Central memory CD4-positive, alpha-beta T cell (primary cell): ENCODE measurements around the gene PHOSPHO1.
"Not testable (repeated sequence)": the region's sequence is repeated elsewhere in the genome, so short reads cannot be mapped to it uniquely, and the experiment has no call there.

Source experiments
- DNase-seq: peaks from one replicate; pipeline ENCODE4 v3.0.0; 2022
- total RNA-seq, 3 experiments: gene quantifications; one replicate each; lab custom pipeline; 2026; lab: John Stamatoyannopoulos, UW

Gene PHOSPHO1, protein sequence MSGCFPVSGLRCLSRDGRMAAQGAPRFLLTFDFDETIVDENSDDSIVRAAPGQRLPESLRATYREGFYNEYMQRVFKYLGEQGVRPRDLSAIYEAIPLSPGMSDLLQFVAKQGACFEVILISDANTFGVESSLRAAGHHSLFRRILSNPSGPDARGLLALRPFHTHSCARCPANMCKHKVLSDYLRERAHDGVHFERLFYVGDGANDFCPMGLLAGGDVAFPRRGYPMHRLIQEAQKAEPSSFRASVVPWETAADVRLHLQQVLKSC
- total RNA-seq, result 0 to 0.19 (median 0.04) reads per million in 3 experiments

DNA sequence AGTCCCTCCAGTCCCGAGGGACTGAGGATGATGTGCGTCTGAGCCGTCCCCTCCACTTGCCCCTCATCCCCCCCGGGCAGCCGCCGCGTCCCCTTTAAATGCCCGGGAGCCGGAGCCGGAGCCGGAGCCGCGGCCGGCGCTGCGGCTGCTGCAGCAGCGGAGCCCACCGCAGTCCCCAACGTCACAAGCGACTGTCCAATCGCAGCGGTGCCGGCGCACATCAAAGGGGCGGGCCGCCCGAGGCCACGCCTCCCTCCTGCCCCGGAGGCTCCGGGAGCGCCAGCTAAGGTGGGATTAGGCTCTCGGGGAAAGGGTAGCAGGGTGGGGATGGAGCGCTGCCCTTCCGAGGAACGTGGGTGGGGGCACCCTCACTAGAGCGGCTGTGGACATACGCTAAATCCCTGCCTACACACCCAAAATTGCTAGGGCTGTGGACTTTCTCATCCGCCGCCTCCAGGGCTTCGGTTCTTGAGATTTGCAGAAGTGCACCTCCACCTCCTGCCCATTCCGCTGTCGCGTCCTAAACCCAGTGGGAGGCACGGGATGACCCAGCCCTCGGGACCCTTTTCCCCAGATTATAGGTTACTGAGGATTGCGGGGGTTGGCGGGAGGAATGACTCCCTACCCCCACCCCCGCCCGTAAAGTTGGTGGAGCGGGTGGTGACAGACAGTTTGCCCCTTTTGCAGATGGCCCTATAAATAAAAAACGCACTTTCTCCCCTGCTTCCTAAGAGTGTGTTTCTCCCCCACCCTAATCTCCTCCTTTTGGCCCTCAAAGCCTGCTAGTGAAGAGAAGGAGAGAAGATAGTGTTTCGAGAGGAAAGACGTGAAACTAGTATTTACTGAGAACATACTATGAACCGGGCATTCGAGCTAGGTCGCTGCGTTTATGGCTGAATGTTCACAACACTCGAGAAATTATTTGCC, at the start of gene PHOSPHO1:
PHOSPHO1 (minus strand) TSS at position 152 of the 927 bp plus-strand sequence. CDS start 4,096 bp downstream, outside the sequence.
- DNase-seq, result peak; percentile 79

- DNase-seq, result no peak
Measured at GRCh38 chr17:49280061-49280460, 49.5 kb upstream of the PHOSPHO1 start.

- DNase-seq, result not testable (repeated sequence)
Measured at GRCh38 chr17:49279263-49280015, 48.9 kb upstream of the PHOSPHO1 start.

- DNase-seq, result no peak
Measured at GRCh38 chr17:49278076-49278475, 47.5 kb upstream of the PHOSPHO1 start.

DNA sequence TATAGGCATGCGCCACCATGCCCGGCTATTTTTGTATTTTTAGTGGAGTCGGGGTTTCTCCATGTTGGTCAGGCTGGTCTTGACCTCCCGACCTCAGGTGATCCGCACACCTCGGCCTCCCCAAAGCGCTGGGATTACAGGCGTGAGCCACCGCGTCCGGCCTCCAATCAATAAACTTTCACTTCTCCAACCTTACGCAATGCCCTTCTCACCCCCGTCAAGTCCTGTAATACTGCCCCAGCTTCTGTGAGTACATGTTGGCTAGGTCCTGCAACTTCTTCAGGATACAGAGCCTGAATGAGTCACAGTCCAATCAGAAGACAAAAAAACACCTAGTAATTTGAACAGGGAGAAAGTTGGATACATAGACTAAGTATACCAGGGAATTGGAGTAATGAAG, 47.1 kb upstream of the PHOSPHO1 start:
- DNase-seq, result no peak

DNA sequence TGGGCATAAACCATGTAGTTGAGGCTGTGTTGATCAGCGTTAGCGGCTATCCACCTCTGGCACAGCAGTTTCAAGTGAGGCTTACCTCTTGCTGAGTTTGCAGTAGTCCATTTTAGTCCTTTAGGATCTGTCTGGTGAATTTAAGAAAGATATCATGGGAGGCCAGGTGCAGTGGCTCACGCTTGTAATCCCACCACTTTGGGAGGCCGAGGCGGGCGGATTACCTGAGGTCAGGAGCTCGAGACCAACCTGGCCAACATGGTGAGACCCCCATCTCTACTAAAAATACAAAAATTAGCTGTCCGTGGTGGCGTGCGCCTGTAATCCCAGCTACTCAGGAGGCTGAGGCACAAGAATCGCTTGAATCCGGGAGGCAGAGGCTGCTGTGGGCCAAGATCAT, 45.4 kb upstream of the PHOSPHO1 start:
- DNase-seq, result not testable (repeated sequence)

DNA sequence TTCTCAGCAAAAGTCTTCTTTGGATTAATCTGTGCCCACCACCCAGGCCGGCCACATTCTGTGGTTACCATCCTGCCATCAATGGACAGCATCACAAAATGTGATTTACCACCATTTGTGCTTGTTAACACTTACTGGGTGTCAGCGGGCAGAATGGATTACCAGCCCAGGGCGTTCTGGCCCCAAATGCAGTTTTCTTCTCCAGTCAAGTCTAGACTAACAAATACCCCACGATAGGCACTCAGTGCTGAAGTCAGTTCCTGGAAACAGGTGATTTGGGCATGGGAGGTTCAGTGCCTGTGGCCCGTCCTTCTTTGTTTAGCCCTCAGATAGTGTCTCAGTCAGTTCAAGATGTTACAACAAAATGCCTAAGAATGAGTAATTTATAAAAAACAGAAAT, 38.8 kb upstream of the PHOSPHO1 start:
- no peak for DNase-seq

- DNase-seq, result no peak
Measured at GRCh38 chr17:49267912-49268311, 37.3 kb upstream of the PHOSPHO1 start.

- DNase-seq, result no peak
Measured at GRCh38 chr17:49266233-49266632, 35.6 kb upstream of the PHOSPHO1 start.

GRCh38 chr17:49261540-49261939, 31.0 kb upstream of the PHOSPHO1 start:
- DNase-seq, result not testable (repeated sequence)

- DNase-seq, result no peak
Measured at GRCh38 chr17:49260817-49261291, 30.3 kb upstream of the PHOSPHO1 start.

- peak; percentile 27 for DNase-seq
Measured at GRCh38 chr17:49260011-49260816, 29.6 kb upstream of the PHOSPHO1 start.

DNA sequence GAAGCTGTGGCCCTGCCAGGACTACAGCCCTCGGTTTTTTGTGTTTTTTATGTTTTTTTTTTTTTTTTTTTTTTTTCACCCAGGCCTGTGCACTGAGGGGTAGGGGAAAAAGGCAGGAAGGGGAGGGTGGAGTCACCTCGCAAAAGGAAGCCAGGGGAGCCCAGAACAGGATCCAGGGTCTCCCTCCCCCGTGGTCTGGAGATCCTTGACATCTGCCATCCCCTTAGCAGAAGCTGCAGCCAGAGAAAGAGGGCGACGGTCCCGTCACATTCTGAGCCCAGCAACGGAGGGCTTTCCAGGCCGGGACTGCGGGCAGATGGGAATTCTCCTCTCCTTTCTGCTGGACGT, 29.1 kb upstream of the PHOSPHO1 start:
- DNase-seq, result no peak

GRCh38 chr17:49258394-49258793, 27.8 kb upstream of the PHOSPHO1 start:
- DNase-seq, result no peak

- no peak for DNase-seq
Measured at GRCh38 chr17:49255125-49255524, 24.5 kb upstream of the PHOSPHO1 start.

- no peak for DNase-seq
Measured at GRCh38 chr17:49254066-49254465, 23.5 kb upstream of the PHOSPHO1 start.

DNA sequence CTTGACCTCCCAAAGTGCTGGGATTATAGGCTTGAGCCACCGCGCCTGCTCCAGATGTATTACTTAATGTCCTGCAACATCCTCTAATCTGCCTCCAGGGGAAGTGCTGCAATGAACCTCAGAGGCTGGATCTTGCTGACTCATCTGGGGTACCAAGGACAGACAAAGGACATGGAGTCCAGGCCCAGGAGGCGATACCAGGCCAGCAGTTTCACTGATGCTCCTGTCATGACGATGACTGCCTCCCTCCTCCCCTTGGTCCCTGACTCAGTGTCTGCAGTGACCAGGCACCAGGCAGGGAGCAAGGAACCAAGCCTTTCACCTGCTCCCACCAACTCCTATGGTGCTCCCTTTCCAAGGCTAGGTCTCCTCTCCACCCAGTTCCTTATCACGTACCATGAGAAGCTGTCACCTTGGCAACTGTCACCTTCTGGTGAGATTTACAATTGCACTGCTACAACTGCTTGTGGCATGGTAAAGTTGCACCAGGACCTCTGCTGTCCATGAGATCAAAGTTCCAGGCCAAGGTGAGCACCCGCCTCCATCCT, 21.6 kb upstream of the PHOSPHO1 start:
- no peak for DNase-seq

DNA sequence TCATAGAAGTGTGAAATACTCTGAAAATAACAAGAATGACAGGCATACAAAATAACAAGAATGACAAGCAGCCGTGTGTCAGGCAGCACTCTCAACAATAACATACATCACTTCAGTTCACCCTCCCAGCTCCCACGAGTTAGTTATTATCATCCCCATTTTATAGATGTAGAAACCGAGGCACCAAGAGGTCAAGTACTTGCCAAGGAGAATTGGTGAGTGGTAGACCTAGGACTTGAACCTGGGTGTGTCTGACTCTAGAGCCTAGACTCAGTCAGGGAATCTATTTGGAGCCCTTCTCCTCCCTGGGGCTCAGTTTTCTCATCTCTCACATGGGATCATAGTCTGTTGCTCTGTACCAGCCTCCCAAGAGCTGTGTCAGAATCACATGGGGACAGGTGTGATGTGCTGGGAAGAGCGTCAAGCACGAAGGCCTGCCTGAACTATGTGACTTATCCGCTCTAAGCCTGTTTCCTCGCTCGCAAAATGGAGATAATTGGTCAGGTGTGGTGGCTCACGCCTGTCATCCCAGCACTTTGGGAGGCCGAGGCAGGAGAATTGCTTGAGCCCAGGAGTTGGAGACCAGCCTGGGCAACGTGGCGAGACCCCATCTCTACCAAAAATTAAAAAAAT, 19.4 kb upstream of the PHOSPHO1 start:
- DNase-seq, result no peak

DNA sequence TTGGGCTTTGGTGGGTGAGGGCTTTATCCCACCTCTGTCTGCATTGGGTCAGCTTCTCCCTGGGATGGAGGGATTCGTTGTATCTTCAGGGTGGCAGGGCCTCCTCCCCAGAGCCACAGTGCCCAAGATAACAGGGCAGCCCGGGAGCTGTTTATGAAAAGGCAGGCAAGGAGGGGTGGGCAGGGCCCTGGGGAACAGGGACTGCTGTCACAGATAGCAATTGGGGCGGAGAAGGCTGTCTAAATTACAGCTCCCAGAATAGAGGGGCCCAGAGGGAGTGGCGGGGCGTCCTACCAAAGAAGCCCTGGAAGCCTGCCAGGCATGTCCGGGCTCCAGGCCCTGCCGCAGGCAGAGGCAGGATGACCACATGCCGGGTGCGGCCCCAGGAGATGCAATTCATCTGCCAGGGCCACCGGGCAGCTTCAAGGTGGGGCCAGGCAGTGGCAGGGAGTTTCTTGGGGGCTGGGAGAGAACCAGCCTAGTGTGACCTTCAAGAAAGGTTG, 18.8 kb upstream of the PHOSPHO1 start:
- DNase-seq, result no peak

DNA sequence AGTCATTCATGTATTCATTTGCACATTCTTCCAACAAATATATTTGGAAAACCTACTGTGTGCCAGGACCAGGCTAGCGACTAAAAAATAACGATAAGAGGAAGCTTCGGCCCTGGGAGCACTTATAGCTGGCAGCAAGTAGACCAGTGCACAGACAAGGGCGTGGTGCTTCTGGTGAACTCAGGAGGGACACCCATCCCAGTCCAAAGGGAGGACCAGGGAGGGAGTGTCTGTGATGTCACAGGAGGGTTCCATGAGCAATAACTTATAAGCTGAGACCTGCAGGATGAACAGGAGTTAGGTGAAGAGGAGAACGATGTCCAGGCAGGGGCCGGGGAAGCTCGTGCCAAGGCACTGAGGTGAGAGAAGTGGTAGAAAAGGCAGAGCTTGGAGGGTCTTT, 17.4 kb upstream of the PHOSPHO1 start:
- DNase-seq, result no peak

DNA sequence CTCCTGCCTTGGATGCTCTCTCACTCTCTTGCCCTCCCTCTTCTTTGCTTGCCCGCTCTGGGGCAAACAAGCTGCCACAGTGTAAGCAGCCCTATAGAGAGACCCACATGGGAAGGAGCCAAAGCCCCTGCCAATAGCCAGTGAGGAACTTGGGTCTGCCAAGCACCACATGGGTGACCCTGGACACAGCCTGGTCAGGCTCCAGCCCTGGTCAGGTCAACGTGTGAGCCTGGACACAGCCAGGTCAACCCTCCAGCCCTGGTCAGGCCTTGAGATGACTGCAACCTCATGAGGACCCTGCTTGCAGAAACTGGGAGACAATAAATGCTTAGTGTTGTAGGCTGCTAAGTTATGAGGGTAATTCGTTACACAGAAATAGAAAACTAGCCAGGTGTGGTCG, 14.3 kb upstream of the PHOSPHO1 start:
- DNase-seq, result no peak
